ENCODE results near the gene IFTAP. TPM values are rescaled to one million over a fixed set of nuclear protein-coding genes. Genes with fewer than 3 reads are reported as not detected.

IFTAP gene
- total RNA-seq, 1 experiment from 2014 or later: 13.8 TPM

GRCh38 chr11:36692704-36693103 is 98.4 kb downstream of the IFTAP start:
- no peak overlapping the region for H3K9ac ChIP-seq (ENCODE audit: low read length)
- H3K79me2 ChIP-seq (ENCODE audit: insufficient read depth, low read length): no peaks in the 10 kb centered on the region
- ChIA-PET POLR2A (no interaction called here), CTCF (interaction anchor here (1.5 kb wide), 1 partner anchor 10 kb away, joined by 7 read pairs; no protein-coding TSS in a partner anchor), RAD21 (ENCODE audit: low non-redundant PET in 1 of 2, low total read pairs in 2 of 2, uncharacterized antibody in 2 of 2, unreplicated experiment in 2 of 2) (no interaction called here)
- no peaks in the 10 kb centered on the region for H3K9me3 ChIP-seq (ENCODE audit: control insufficient read depth in 1 of 2, insufficient read depth in 1 of 2, low read depth in 1 of 2, low read length in 2 of 2)
- TF ChIP-seq JUND (IDR thresholded peaks at IDR 0.05): no peak
- TF ChIP-seq SP1 (IDR thresholded peaks at IDR 0.05; ENCODE audit: low read depth): no peak
- H3K4me3 ChIP-seq (replicated peaks in 1 of 2; ENCODE audit: low read depth in 1 of 2, low read length in 2 of 2): no peak overlapping the region
- peaks cover 42% of the 10 kb centered on the region for H3K27me3 ChIP-seq (ENCODE audit: insufficient read depth, low read length)
- ATAC-seq (no peak), DNase-seq (ENCODE audit: low read depth, low spot score) (no peak)
- intact Hi-C loops (cut with micrococcal nuclease): no loop called here
- no peaks in the 10 kb centered on the region for H3K9me2 ChIP-seq (ENCODE audit: insufficient read depth)
- no peaks in the 10 kb centered on the region for H4K20me1 ChIP-seq (ENCODE audit: insufficient read depth)
- H3K27ac ChIP-seq (ENCODE audit: low read depth, low read length): no peak overlapping the region
- H3K36me3 ChIP-seq (ENCODE audit: control insufficient read depth in 1 of 2, insufficient read depth in 2 of 2, low read length in 2 of 2): no peaks in the 10 kb centered on the region
- no TSS peak for BruUV-seq (replicated peaks)
- no peaks in the 10 kb centered on the region for H3K4me1 ChIP-seq (ENCODE audit: control insufficient read depth in 1 of 2, insufficient read depth in 2 of 2, low read length in 2 of 2)
- no peak overlapping the region for H3K4me2 ChIP-seq (ENCODE audit: low read length)
- H2AFZ ChIP-seq (ENCODE audit: low read depth, low read length, poor library complexity, severe bottlenecking): no peak overlapping the region

GRCh38 chr11:36693139-36693843 is 99.0 kb downstream of the IFTAP start:
- Histone ChIP-seq H3K4me2 (ENCODE audit: low read length) (no peak overlapping the region), H3K9me3 (ENCODE audit: control insufficient read depth in 1 of 2, insufficient read depth in 1 of 2, low read depth in 1 of 2, low read length in 2 of 2) (no peaks in the 10 kb centered on the region), H3K9me2 (ENCODE audit: insufficient read depth) (no peaks in the 10 kb centered on the region), H3K27me3 (ENCODE audit: insufficient read depth, low read length) (peaks cover 37% of the 10 kb centered on the region), H3K4me1 (ENCODE audit: control insufficient read depth in 1 of 2, insufficient read depth in 2 of 2, low read length in 2 of 2) (no peaks in the 10 kb centered on the region), H2AFZ (ENCODE audit: low read depth, low read length, poor library complexity, severe bottlenecking) (no peak overlapping the region), H3K79me2 (ENCODE audit: insufficient read depth, low read length) (no peaks in the 10 kb centered on the region), H3K9ac (ENCODE audit: low read length) (no peak overlapping the region), H3K36me3 (ENCODE audit: control insufficient read depth in 1 of 2, insufficient read depth in 2 of 2, low read length in 2 of 2) (no peaks in the 10 kb centered on the region), H4K20me1 (ENCODE audit: insufficient read depth) (no peaks in the 10 kb centered on the region), H3K4me3 (replicated peaks in 1 of 2; ENCODE audit: low read depth in 1 of 2, low read length in 2 of 2) (no peak overlapping the region), H3K27ac (ENCODE audit: low read depth, low read length) (no peak overlapping the region)
- intact Hi-C loops (cut with micrococcal nuclease): no loop called here
- RAD21 ChIA-PET (ENCODE audit: low non-redundant PET in 1 of 2, low total read pairs in 2 of 2, uncharacterized antibody in 2 of 2, unreplicated experiment in 2 of 2): no interaction called here
- CTCF ChIA-PET: interaction anchor here (1.5 kb wide), 1 partner anchor 9 kb away, joined by 7 read pairs; no protein-coding TSS in a partner anchor
- POLR2A ChIA-PET: no interaction called here
- no peak for DNase-seq (ENCODE audit: low read depth, low spot score)
- no peak for ATAC-seq
- TF ChIP-seq ELF1 (IDR thresholded peaks at IDR 0.05; ENCODE audit: borderline replicate concordance, low read depth) (no peak), ZNF274 (IDR thresholded peaks at IDR 0.05; ENCODE audit: low read depth, low read length) (no peak), CEBPB (IDR thresholded peaks at IDR 0.05; ENCODE audit: low read depth) (no peak), ZFX (IDR thresholded peaks at IDR 0.05) (no peak), POLR2AphosphoS5 (IDR thresholded peaks at IDR 0.05; ENCODE audit: low read depth, low read length) (no peak), EZH2 (IDR thresholded peaks at IDR 0.05) (no peak), ZBTB33 (IDR thresholded peaks at IDR 0.05; ENCODE audit: extremely low read depth, insufficient replicate concordance, low read length) (no peak), SP1 (IDR thresholded peaks at IDR 0.05; ENCODE audit: low read depth) (no peak), ATF3 (IDR thresholded peaks at IDR 0.05) (no peak), EGR1 (IDR thresholded peaks at IDR 0.05; ENCODE audit: low read depth) (no peak), SIN3A (IDR thresholded peaks at IDR 0.05; ENCODE audit: low read depth) (no peak)
- BruUV-seq (replicated peaks): no TSS peak
